GM10266 (cell line): ENCODE data around the gene C4orf36.

Experiments used
- DNase-seq: peaks from one replicate; pipeline ENCODE4 v3.0.0; 2012; ENCODE audit errors: extremely low spot score
- CTCF ChIP-seq: IDR thresholded peaks from 2 replicates; pipeline ENCODE4 v1.5.1; 2012; ENCODE audit warnings: mild to moderate bottlenecking, low read depth; ENCODE audit not compliant: control insufficient read depth, insufficient read depth; ENCODE audit errors: missing control alignments

Gene C4orf36

GRCh38 chr4:86837691-86838503, 54.3 kb downstream of the C4orf36 start:
- no peak for DNase-seq
- no peak for TF ChIP-seq CTCF

- TF ChIP-seq CTCF = no peak
These were observed 56.5 kb downstream of the C4orf36 start for GRCh38 chr4:86835677-86836076.

GRCh38 chr4:86834901-86835300, 57.3 kb downstream of the C4orf36 start:
- no peak for DNase-seq
- TF ChIP-seq CTCF = no peak

More at GRCh38 chr4:86835677-86836076, 56.5 kb downstream of the C4orf36 start:
- no peak for DNase-seq

DNA sequence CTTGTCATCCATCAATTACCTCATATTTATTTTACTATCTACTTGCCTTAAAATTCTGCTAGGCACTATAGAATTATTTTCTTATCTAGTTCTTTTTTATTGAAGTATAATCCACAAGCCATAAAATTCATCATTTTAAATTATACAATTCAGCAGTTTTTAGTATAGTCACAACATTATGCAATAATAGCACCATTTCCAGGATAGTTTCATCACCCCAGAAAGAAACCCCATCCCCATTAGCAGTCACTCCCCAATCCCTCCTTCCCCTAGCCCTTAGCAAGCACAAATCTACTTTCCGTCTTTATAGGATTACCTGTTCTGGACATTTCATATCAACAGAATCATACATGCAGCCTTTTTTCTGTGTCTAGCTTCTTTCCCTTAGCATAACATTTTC, 58.6 kb downstream of the C4orf36 start:
- TF ChIP-seq CTCF = no peak
- DNase-seq = no peak

DNA sequence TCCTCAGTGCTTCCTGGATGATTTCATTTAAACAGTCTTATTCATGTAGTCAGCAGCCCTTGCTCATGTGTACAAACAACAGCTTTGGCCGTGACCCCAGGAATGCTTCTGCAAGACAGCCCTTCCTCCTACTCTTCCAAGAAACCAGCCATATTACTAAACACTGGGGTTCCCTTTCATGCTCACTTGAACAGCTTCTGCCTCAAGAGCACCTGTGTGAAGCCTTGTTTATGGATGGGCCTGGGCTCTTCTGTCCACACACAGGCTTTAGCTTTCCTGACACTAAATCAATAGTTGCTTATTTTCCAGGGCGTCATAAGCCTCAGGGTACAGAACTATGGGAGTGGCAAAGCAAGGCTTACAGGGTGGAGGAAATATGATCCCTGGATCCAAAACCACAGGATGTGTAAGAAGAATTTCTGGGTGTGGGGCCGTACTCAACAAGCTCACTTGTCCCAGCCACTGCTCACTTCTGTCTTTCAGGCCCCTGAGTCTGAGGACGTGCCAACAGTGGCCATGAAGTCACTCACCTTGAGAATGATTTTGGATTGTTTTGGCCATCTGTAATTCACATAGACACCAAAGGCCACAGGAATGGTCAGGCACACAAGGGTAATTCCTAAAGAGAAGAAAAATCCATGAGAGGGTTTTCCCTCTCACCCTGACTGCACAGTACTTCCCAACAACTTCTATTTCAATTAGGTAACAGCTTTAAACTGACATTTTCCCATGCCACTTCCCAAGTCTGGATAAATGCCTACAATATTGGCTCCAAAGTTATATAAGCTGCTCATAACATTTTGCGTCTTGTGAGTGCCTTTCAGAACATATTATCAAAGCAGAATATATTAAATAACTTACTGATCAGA, 60.7 kb downstream of the C4orf36 start:
- TF ChIP-seq CTCF = no peak
- no peak for DNase-seq
